Esophagus squamous epithelium (tissue), 4 donors: Measurements from ENCODE around the gene SDK2.

ENCODE experiments used
- CTCF ChIP-seq, 6 experiments: fragments of 450-650 bp in 4 of 6; fragments of 200-600 bp in 2 of 6; sonication (generic) in 2 of 6; IDR thresholded peaks; one replicate each; pipeline ENCODE4 v1.5.1; 2016 to 2019; ENCODE audit warnings: antibody characterized with exemption in 6 of 6, mild to moderate bottlenecking in 4 of 6, moderate library complexity in 4 of 6
- POLR2A ChIP-seq, 4 donors: fragments of 450-650 bp; IDR thresholded peaks; one replicate each; pipeline ENCODE4 v1.6.1; 2017; ENCODE audit warnings: antibody characterized with exemption in 4 of 4, mild to moderate bottlenecking in 4 of 4, moderate library complexity in 3 of 4

GRCh38 chr17:73293031-73293430, 351.2 kb downstream of the SDK2 start:
- TF ChIP-seq CTCF (IDR thresholded peaks at IDR 0.05) (no peak), POLR2A (IDR thresholded peaks at IDR 0.05) (no peak)
